ENCODE data around the gene ODF2L.

The ODF2L gene

GRCh38 chr1:86318436-86318835, 77.7 kb downstream of the ODF2L start:
- no peak overlapping the region for H3K14ac ChIP-seq (ENCODE audit: low read length in 2 of 2)
- WGBS, result 89% methylated on average over 3 of the region's 3 CpGs

GRCh38 chr1:86317926-86318325, 78.2 kb downstream of the ODF2L start:
- Histone ChIP-seq H3K23ac (ENCODE audit: low read length in 2 of 2) (no peak overlapping the region), H2BK15ac (ENCODE audit: low read depth, poor library complexity, severe bottlenecking) (no peak overlapping the region), H3K79me1 (replicated peaks; ENCODE audit: low read length, poor library complexity, severe bottlenecking) (no peaks in the 10 kb centered on the region), H3K27me3 (ENCODE audit: control insufficient read depth in 1 of 2, insufficient read depth in 1 of 2, low read length in 2 of 2) (no peaks in the 10 kb centered on the region), H2BK120ac (ENCODE audit: low read depth, low read length) (no peak overlapping the region), H3K4me3 (ENCODE audit: insufficient read depth in 1 of 2, low read depth in 1 of 2, low read length in 2 of 2) (no peak overlapping the region), H3K9me3 (ENCODE audit: control insufficient read depth, low read length) (no peaks in the 10 kb centered on the region), H2BK5ac (ENCODE audit: low read depth, low read length, poor library complexity, severe bottlenecking) (no peak overlapping the region), H3K14ac (ENCODE audit: low read length in 2 of 2) (no peak overlapping the region), H2AFZ (ENCODE audit: low read depth, low read length) (no peak overlapping the region), H2AK5ac (ENCODE audit: low read length, severe bottlenecking) (no peak overlapping the region), H3K4ac (ENCODE audit: low read depth in 1 of 2, low read length in 2 of 2) (no peak overlapping the region), H2BK12ac (ENCODE audit: low read length in 2 of 2) (no peak overlapping the region), H3K36me3 (ENCODE audit: control insufficient read depth in 1 of 2, insufficient read depth in 2 of 2, low read depth in 1 of 2, low read length in 2 of 2) (no peaks in the 10 kb centered on the region), H3K4me2 (ENCODE audit: low read length, poor library complexity, severe bottlenecking) (no peak overlapping the region), H4K8ac (ENCODE audit: low read length) (no peak overlapping the region), H3K27ac (ENCODE audit: low read length, poor library complexity, severe bottlenecking) (no peak overlapping the region), H3K4me1 (ENCODE audit: control insufficient read depth, insufficient read depth, low read depth, low read length) (no peaks in the 10 kb centered on the region), H3K9ac (ENCODE audit: low read length) (no peak overlapping the region), H4K91ac (ENCODE audit: low read length) (no peak overlapping the region), H3K18ac (ENCODE audit: low read depth in 1 of 2, low read length in 2 of 2) (no peak overlapping the region)
- DNase-seq, result no peak

More at GRCh38 chr1:86318436-86318835, 77.7 kb downstream of the ODF2L start:
- Histone ChIP-seq H2BK15ac (ENCODE audit: low read depth, poor library complexity, severe bottlenecking) (no peak overlapping the region), H3K79me1 (replicated peaks; ENCODE audit: low read length, poor library complexity, severe bottlenecking) (no peaks in the 10 kb centered on the region), H2AK5ac (ENCODE audit: low read length, severe bottlenecking) (no peak overlapping the region), H3K4ac (ENCODE audit: low read depth in 1 of 2, low read length in 2 of 2) (no peak overlapping the region), H3K27ac (ENCODE audit: low read length, poor library complexity, severe bottlenecking) (no peak overlapping the region), H4K8ac (ENCODE audit: low read length) (no peak overlapping the region), H2BK120ac (ENCODE audit: low read depth, low read length) (no peak overlapping the region), H3K9me3 (ENCODE audit: control insufficient read depth, low read length) (no peaks in the 10 kb centered on the region), H3K9ac (ENCODE audit: low read length) (no peak overlapping the region), H3K4me1 (ENCODE audit: control insufficient read depth, insufficient read depth, low read depth, low read length) (no peaks in the 10 kb centered on the region), H2AFZ (ENCODE audit: low read depth, low read length) (no peak overlapping the region), H3K4me3 (ENCODE audit: insufficient read depth in 1 of 2, low read depth in 1 of 2, low read length in 2 of 2) (no peak overlapping the region), H3K23ac (ENCODE audit: low read length in 2 of 2) (no peak overlapping the region), H3K36me3 (ENCODE audit: control insufficient read depth in 1 of 2, insufficient read depth in 2 of 2, low read depth in 1 of 2, low read length in 2 of 2) (no peaks in the 10 kb centered on the region), H2BK5ac (ENCODE audit: low read depth, low read length, poor library complexity, severe bottlenecking) (no peak overlapping the region), H3K27me3 (ENCODE audit: control insufficient read depth in 1 of 2, insufficient read depth in 1 of 2, low read length in 2 of 2) (no peaks in the 10 kb centered on the region), H2BK12ac (ENCODE audit: low read length in 2 of 2) (no peak overlapping the region), H3K4me2 (ENCODE audit: low read length, poor library complexity, severe bottlenecking) (no peak overlapping the region), H3K18ac (ENCODE audit: low read depth in 1 of 2, low read length in 2 of 2) (no peak overlapping the region), H4K91ac (ENCODE audit: low read length) (no peak overlapping the region)
- no peak for DNase-seq

- WGBS, result 95% methylated on average over 3 of the region's 3 CpGs
- Histone ChIP-seq H3K14ac (ENCODE audit: low read length in 2 of 2) (no peak overlapping the region), H2BK15ac (ENCODE audit: low read depth, poor library complexity, severe bottlenecking) (no peak overlapping the region), H3K4me1 (ENCODE audit: control insufficient read depth, insufficient read depth, low read depth, low read length) (no peaks in the 10 kb centered on the region), H3K9ac (ENCODE audit: low read length) (no peak overlapping the region), H2BK12ac (ENCODE audit: low read length in 2 of 2) (no peak overlapping the region), H3K27me3 (ENCODE audit: control insufficient read depth in 1 of 2, insufficient read depth in 1 of 2, low read length in 2 of 2) (no peaks in the 10 kb centered on the region), H3K4me3 (ENCODE audit: insufficient read depth in 1 of 2, low read depth in 1 of 2, low read length in 2 of 2) (no peak overlapping the region), H2BK5ac (ENCODE audit: low read depth, low read length, poor library complexity, severe bottlenecking) (no peak overlapping the region), H3K4ac (ENCODE audit: low read depth in 1 of 2, low read length in 2 of 2) (no peak overlapping the region), H3K27ac (ENCODE audit: low read length, poor library complexity, severe bottlenecking) (no peak overlapping the region), H3K23ac (ENCODE audit: low read length in 2 of 2) (no peak overlapping the region), H3K79me1 (replicated peaks; ENCODE audit: low read length, poor library complexity, severe bottlenecking) (no peaks in the 10 kb centered on the region), H3K9me3 (ENCODE audit: control insufficient read depth, low read length) (no peaks in the 10 kb centered on the region), H3K36me3 (ENCODE audit: control insufficient read depth in 1 of 2, insufficient read depth in 2 of 2, low read depth in 1 of 2, low read length in 2 of 2) (no peaks in the 10 kb centered on the region), H3K4me2 (ENCODE audit: low read length, poor library complexity, severe bottlenecking) (no peak overlapping the region), H2AFZ (ENCODE audit: low read depth, low read length) (no peak overlapping the region), H3K18ac (ENCODE audit: low read depth in 1 of 2, low read length in 2 of 2) (no peak overlapping the region), H2AK5ac (ENCODE audit: low read length, severe bottlenecking) (no peak overlapping the region), H4K8ac (ENCODE audit: low read length) (no peak overlapping the region), H2BK120ac (ENCODE audit: low read depth, low read length) (no peak overlapping the region), H4K91ac (ENCODE audit: low read length) (no peak overlapping the region)
- no peak for DNase-seq
Observed at GRCh38 chr1:86305731-86306130, 90.4 kb downstream of the ODF2L start.

- H4K91ac ChIP-seq (ENCODE audit: low read length), result no peak overlapping the region
- no peak overlapping the region for H3K23ac ChIP-seq (ENCODE audit: low read length in 2 of 2)
- no peak overlapping the region for H3K4ac ChIP-seq (ENCODE audit: low read depth in 1 of 2, low read length in 2 of 2)
- H2BK120ac ChIP-seq (ENCODE audit: low read depth, low read length), result no peak overlapping the region
- H2AK5ac ChIP-seq (ENCODE audit: low read length, severe bottlenecking), result no peak overlapping the region
- H3K14ac ChIP-seq (ENCODE audit: low read length in 2 of 2), result no peak overlapping the region
- no peak overlapping the region for H3K18ac ChIP-seq (ENCODE audit: low read depth in 1 of 2, low read length in 2 of 2)
- H3K4me3 ChIP-seq (ENCODE audit: insufficient read depth in 1 of 2, low read depth in 1 of 2, low read length in 2 of 2), result no peak overlapping the region
- H2BK12ac ChIP-seq (ENCODE audit: low read length in 2 of 2), result no peak overlapping the region
- DNase-seq, result no peak
- H4K8ac ChIP-seq (ENCODE audit: low read length), result no peak overlapping the region
- no peak overlapping the region for H2AFZ ChIP-seq (ENCODE audit: low read depth, low read length)
- no peak overlapping the region for H3K27ac ChIP-seq (ENCODE audit: low read length, poor library complexity, severe bottlenecking)
- no peak overlapping the region for H3K9ac ChIP-seq (ENCODE audit: low read length)
- no peaks in the 10 kb centered on the region for H3K4me1 ChIP-seq (ENCODE audit: control insufficient read depth, insufficient read depth, low read depth, low read length)
- no peak overlapping the region for H2BK5ac ChIP-seq (ENCODE audit: low read depth, low read length, poor library complexity, severe bottlenecking)
- no peaks in the 10 kb centered on the region for H3K27me3 ChIP-seq (ENCODE audit: control insufficient read depth in 1 of 2, insufficient read depth in 1 of 2, low read length in 2 of 2)
- H3K4me2 ChIP-seq (ENCODE audit: low read length, poor library complexity, severe bottlenecking), result no peak overlapping the region
- H3K9me3 ChIP-seq (ENCODE audit: control insufficient read depth, low read length), result peaks cover 5% of the 10 kb centered on the region
- WGBS, result 96% methylated on average over 1 of the region's 1 CpG
- no peak overlapping the region for H2BK15ac ChIP-seq (ENCODE audit: low read depth, poor library complexity, severe bottlenecking)
- no peaks in the 10 kb centered on the region for H3K79me1 ChIP-seq (replicated peaks; ENCODE audit: low read length, poor library complexity, severe bottlenecking)
- H3K36me3 ChIP-seq (ENCODE audit: control insufficient read depth in 1 of 2, insufficient read depth in 2 of 2, low read depth in 1 of 2, low read length in 2 of 2), result no peaks in the 10 kb centered on the region
Observed at GRCh38 chr1:86303041-86303690, 93.0 kb downstream of the ODF2L start.

All from mesenchymal stem cell (in vitro differentiated cells and primary cell).